ENCODE data around the gene MRS2. TPM values are rescaled to one million over a fixed set of nuclear protein-coding genes. Genes with fewer than 3 reads are reported as not detected.
"Not testable (repeated sequence)": the region's sequence is repeated elsewhere in the genome, so short reads cannot be mapped to it uniquely, and the experiment has no call there.

The MRS2 gene
- polyA plus RNA-seq, 1 of the 3 experiments (the other 2 are of a cell fraction): 9.4 TPM

- H3K9ac ChIP-seq; H3K79me2 ChIP-seq (ENCODE audit: insufficient read depth); H3K4me1 ChIP-seq (ENCODE audit: control insufficient read depth in 1 of 2, insufficient read depth in 2 of 2, low read depth in 1 of 2, low read length in 1 of 2); H3K9me2 ChIP-seq; H4K20me1 ChIP-seq (ENCODE audit: insufficient read depth); H3K36me3 ChIP-seq (replicated peaks in 1 of 2; ENCODE audit: control insufficient read depth in 1 of 2, insufficient read depth in 2 of 2, low read length in 1 of 2); H3K27ac ChIP-seq (ENCODE audit: low read depth in 2 of 2, low read length in 1 of 2); POLR2A ChIA-PET; H3K27me3 ChIP-seq (ENCODE audit: insufficient read depth); H3F3A ChIP-seq (replicated peaks; ENCODE audit: insufficient read depth); DNase-seq; H3K9me3 ChIP-seq; H2AFZ ChIP-seq (ENCODE audit: low read depth); H3K4me2 ChIP-seq; H3K4me3 ChIP-seq (ENCODE audit: low read depth in 2 of 2, low read length in 1 of 2): not testable (repeated sequence)
- CTCF ChIA-PET: interaction anchor here (0.6 to 4.1 kb wide), 5 partner anchors 19 to 88 kb away, joined by 3 to 35 read pairs (median 4); no protein-coding TSS in a partner anchor
- 72% methylated on average over 5 of the region's 5 CpGs for WGBS (ENCODE audit: low lambda C conversion rate)
Measured at GRCh38 chr6:24362363-24362762, 40.4 kb upstream of the MRS2 start.

- H3K79me2 ChIP-seq (ENCODE audit: insufficient read depth); H3K27me3 ChIP-seq (ENCODE audit: insufficient read depth); H3K27ac ChIP-seq (ENCODE audit: low read depth in 2 of 2, low read length in 1 of 2); H3K9ac ChIP-seq; DNase-seq; H3K4me2 ChIP-seq; H3F3A ChIP-seq (replicated peaks; ENCODE audit: insufficient read depth); H2AFZ ChIP-seq (ENCODE audit: low read depth); POLR2A ChIA-PET; H3K4me1 ChIP-seq (ENCODE audit: control insufficient read depth in 1 of 2, insufficient read depth in 2 of 2, low read depth in 1 of 2, low read length in 1 of 2); H3K9me2 ChIP-seq; H3K9me3 ChIP-seq; H3K4me3 ChIP-seq (ENCODE audit: low read depth in 2 of 2, low read length in 1 of 2); H3K36me3 ChIP-seq (replicated peaks in 1 of 2; ENCODE audit: control insufficient read depth in 1 of 2, insufficient read depth in 2 of 2, low read length in 1 of 2); H4K20me1 ChIP-seq (ENCODE audit: insufficient read depth): not testable (repeated sequence)
- CTCF ChIA-PET: interaction anchor here (1.2 kb wide), 1 partner anchor 82 kb away, joined by 5 read pairs; no protein-coding TSS in a partner anchor
- WGBS (ENCODE audit: low lambda C conversion rate): 60% methylated on average over 8 of the region's 8 CpGs
Measured at GRCh38 chr6:24365103-24365633, 37.6 kb upstream of the MRS2 start.

- no peak overlapping the region for H3K27ac ChIP-seq (ENCODE audit: low read depth in 2 of 2, low read length in 1 of 2)
- no peaks in the 10 kb centered on the region for H3F3A ChIP-seq (replicated peaks; ENCODE audit: insufficient read depth)
- ChIA-PET CTCF (interaction anchor here (2.8 to 3.7 kb wide), 2 partner anchors 15 to 92 kb away, joined by 15 to 23 read pairs; no protein-coding TSS in a partner anchor), POLR2A (no interaction called here)
- H3K36me3 ChIP-seq (replicated peaks in 1 of 2; ENCODE audit: control insufficient read depth in 1 of 2, insufficient read depth in 2 of 2, low read length in 1 of 2): no peaks in the 10 kb centered on the region
- H2AFZ ChIP-seq (ENCODE audit: low read depth): no peak overlapping the region
- TF ChIP-seq SIN3A (IDR thresholded peaks at IDR 0.05; ENCODE audit: borderline replicate concordance, low read depth, low read length) (no peak), TAF1 (IDR thresholded peaks at IDR 0.05; ENCODE audit: borderline replicate concordance, low read depth, low read length) (no peak), USF1 (IDR thresholded peaks at IDR 0.05; ENCODE audit: borderline replicate concordance, low read depth) (no peak), SMC3 (IDR thresholded peaks at IDR 0.05; ENCODE audit: low read depth, low read length) (no peak), RXRA (IDR thresholded peaks at IDR 0.05; ENCODE audit: borderline replicate concordance, low read depth) (no peak), NFIC (IDR thresholded peaks at IDR 0.05; ENCODE audit: borderline replicate concordance) (no peak), CTCF (IDR thresholded peaks at IDR 0.05) (no peak), EP300 (IDR thresholded peaks at IDR 0.05; ENCODE audit: borderline replicate concordance in 1 of 2, low read depth in 1 of 2, low read length in 1 of 2) (no peak), TEAD4 (IDR thresholded peaks at IDR 0.05; ENCODE audit: borderline replicate concordance, insufficient read depth) (no peak), CHD2 (IDR thresholded peaks at IDR 0.05; ENCODE audit: low read length, partially characterized antibody) (no peak), IRF3 (IDR thresholded peaks at IDR 0.05; ENCODE audit: low read depth, low read length) (no peak), YY1 (IDR thresholded peaks at IDR 0.05; ENCODE audit: low read depth) (no peak)
- TF ChIP-seq, protein P1, sequence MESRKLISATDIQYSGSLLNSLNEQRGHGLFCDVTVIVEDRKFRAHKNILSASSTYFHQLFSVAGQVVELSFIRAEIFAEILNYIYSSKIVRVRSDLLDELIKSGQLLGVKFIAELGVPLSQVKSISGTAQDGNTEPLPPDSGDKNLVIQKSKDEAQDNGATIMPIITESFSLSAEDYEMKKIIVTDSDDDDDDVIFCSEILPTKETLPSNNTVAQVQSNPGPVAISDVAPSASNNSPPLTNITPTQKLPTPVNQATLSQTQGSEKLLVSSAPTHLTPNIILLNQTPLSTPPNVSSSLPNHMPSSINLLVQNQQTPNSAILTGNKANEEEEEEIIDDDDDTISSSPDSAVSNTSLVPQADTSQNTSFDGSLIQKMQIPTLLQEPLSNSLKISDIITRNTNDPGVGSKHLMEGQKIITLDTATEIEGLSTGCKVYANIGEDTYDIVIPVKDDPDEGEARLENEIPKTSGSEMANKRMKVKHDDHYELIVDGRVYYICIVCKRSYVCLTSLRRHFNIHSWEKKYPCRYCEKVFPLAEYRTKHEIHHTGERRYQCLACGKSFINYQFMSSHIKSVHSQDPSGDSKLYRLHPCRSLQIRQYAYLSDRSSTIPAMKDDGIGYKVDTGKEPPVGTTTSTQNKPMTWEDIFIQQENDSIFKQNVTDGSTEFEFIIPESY (IDR thresholded peaks at IDR 0.05; ENCODE audit: borderline replicate concordance, low read depth): no peak
- no peaks in the 10 kb centered on the region for H3K9me3 ChIP-seq
- H3K27me3 ChIP-seq (ENCODE audit: insufficient read depth): no peaks in the 10 kb centered on the region
- no peak overlapping the region for H3K4me3 ChIP-seq (ENCODE audit: low read depth in 2 of 2, low read length in 1 of 2)
- 73% methylated on average over 2 of the region's 6 CpGs for WGBS (ENCODE audit: low lambda C conversion rate)
- no peaks in the 10 kb centered on the region for H3K9me2 ChIP-seq
- H4K20me1 ChIP-seq (ENCODE audit: insufficient read depth): no peaks in the 10 kb centered on the region
- H3K79me2 ChIP-seq (ENCODE audit: insufficient read depth): no peaks in the 10 kb centered on the region
- H3K4me2 ChIP-seq: no peak overlapping the region
- H3K4me1 ChIP-seq (ENCODE audit: control insufficient read depth in 1 of 2, insufficient read depth in 2 of 2, low read depth in 1 of 2, low read length in 1 of 2): peaks cover 0 to 2% of the 10 kb centered on the region in 2 experiments; a peak in 2 of 4 replicates
- H3K9ac ChIP-seq: no peak overlapping the region
- no peak for DNase-seq
Measured at GRCh38 chr6:24374612-24375011, 28.1 kb upstream of the MRS2 start.

Measured in SK-N-SH (cell line).